AG10803 (cell line): ENCODE measurements around the gene EFCAB6.

Source experiments
- DNase-seq: peaks from one replicate; pipeline ENCODE4 v3.0.0; 2010; ENCODE audit warnings: low read depth
- H3K4me3 ChIP-seq: 2 replicates; pipeline ENCODE4 v1.5.1; 2011; ENCODE audit warnings: mild to moderate bottlenecking, low read length, control low read depth
- CTCF ChIP-seq: conservative IDR thresholded peaks from 2 replicates; pipeline ENCODE4 v1.5.1; 2011; ENCODE audit warnings: mild to moderate bottlenecking, low read length, control low read depth, inconsistent platforms

EFCAB6 gene

GRCh38 chr22:43520632-43521039 lies 291.5 kb downstream of the EFCAB6 start:
- H3K4me3 ChIP-seq: no peak overlapping the region
- TF ChIP-seq CTCF: no peak
- DNase-seq: no peak

GRCh38 chr22:43516996-43517635 lies 295.0 kb downstream of the EFCAB6 start:
- TF ChIP-seq CTCF: no peak
- H3K4me3 ChIP-seq: no peak overlapping the region
- no peak for DNase-seq

GRCh38 chr22:43516386-43516785 lies 295.7 kb downstream of the EFCAB6 start:
- no peak for TF ChIP-seq CTCF
- no peak for DNase-seq
- H3K4me3 ChIP-seq: no peak overlapping the region

GRCh38 chr22:43515902-43516301 lies 296.2 kb downstream of the EFCAB6 start:
- no peak for TF ChIP-seq CTCF
- H3K4me3 ChIP-seq: no peak overlapping the region
- no peak for DNase-seq

GRCh38 chr22:43515411-43515810 lies 296.7 kb downstream of the EFCAB6 start:
- DNase-seq: no peak
- no peak for TF ChIP-seq CTCF
- H3K4me3 ChIP-seq: no peak overlapping the region

GRCh38 chr22:43514476-43515157 lies 297.5 kb downstream of the EFCAB6 start:
- H3K4me3 ChIP-seq: no peak overlapping the region
- no peak for TF ChIP-seq CTCF
- no peak for DNase-seq

GRCh38 chr22:43512279-43512678 lies 299.8 kb downstream of the EFCAB6 start:
- no peak overlapping the region for H3K4me3 ChIP-seq
- TF ChIP-seq CTCF: no peak
- DNase-seq: no peak
